WTC11 (cell line): Measurements from ENCODE around the gene HTR6. TPM values are rescaled to one million over a fixed set of nuclear protein-coding genes. Genes with fewer than 3 reads are reported as not detected.

Experiments used
- ATAC-seq: fragments of 200-7000 bp; cut with Tn5 transposase; 2 replicates; pipeline ENCODE4 v1.10.0; 2021; ENCODE audit warnings: mild to moderate bottlenecking, moderate library complexity
- CTCF ChIA-PET: fragments of 300-600 bp; sonication (Branson Sonifier 250); formaldehyde crosslinking; loops from one replicate; lab custom pipeline; 2021; ENCODE audit warnings: antibody characterized with exemption; lab: Charles Lee
- POLR2A ChIA-PET: fragments of 350-600 bp; sonication (Branson Sonifier 250); formaldehyde crosslinking; loops from one replicate; lab custom pipeline; 2021; ENCODE audit warnings: antibody characterized with exemption; lab: Charles Lee
- DNase-seq: peaks from one replicate; pipeline ENCODE4 v3.0.0; 2021; ENCODE audit warnings: low spot score
- H3K27ac Mint-ChIP-seq: 2 replicates; pipeline ENCODE4 v1.8.0; 2021; ENCODE audit warnings: mixed read lengths
- H3K27me3 Mint-ChIP-seq: 2 replicates; pipeline ENCODE4 v1.8.0; 2021; ENCODE audit warnings: low read depth, mild to moderate bottlenecking, moderate library complexity, mixed read lengths
- H3K36me3 Mint-ChIP-seq: 2 replicates; pipeline ENCODE4 v1.8.0; 2021; ENCODE audit warnings: mixed read lengths
- H3K4me1 Mint-ChIP-seq: 2 replicates; pipeline ENCODE4 v1.8.0; 2022; ENCODE audit warnings: mixed read lengths
- H3K4me3 Mint-ChIP-seq: 2 replicates; pipeline ENCODE4 v1.8.0; 2021; ENCODE audit warnings: mild to moderate bottlenecking, moderate library complexity, mixed read lengths
- H3K9me3 Mint-ChIP-seq: 2 replicates; pipeline ENCODE4 v1.8.0; 2021; ENCODE audit warnings: mixed read lengths
- AR ChIP-seq: fragments of 250-450 bp; sonication (Bioruptor Pico); IDR thresholded peaks from 2 replicates; pipeline ENCODE4 v1.9.0; 2021; ENCODE audit warnings: mild to moderate bottlenecking
- CREB1 ChIP-seq: sonication (generic); formaldehyde crosslinking; IDR thresholded peaks from 2 replicates; pipeline ENCODE4 v1.8.0; 2023; ENCODE audit warnings: mild to moderate bottlenecking, missing genetic modification reagents
- CTCF ChIP-seq: fragments of 200-600 bp; IDR thresholded peaks from 2 replicates; pipeline ENCODE4 v1.8.0; 2022; ENCODE audit warnings: antibody characterized with exemption
- EMX1 ChIP-seq: fragments of 250-450 bp; sonication (Bioruptor Pico); IDR thresholded peaks from 2 replicates; pipeline ENCODE4 v1.8.0; 2021; ENCODE audit warnings: mild to moderate bottlenecking
- GABPB1 ChIP-seq: sonication (generic); formaldehyde crosslinking; IDR thresholded peaks from 2 replicates; pipeline ENCODE4 v1.8.1; 2023; ENCODE audit warnings: mild to moderate bottlenecking, missing genetic modification reagents
- HMGA2 ChIP-seq: fragments of 250-450 bp; sonication (Bioruptor Pico); IDR thresholded peaks from 2 replicates; pipeline ENCODE4 v1.4.0; 2021; ENCODE audit warnings: mild to moderate bottlenecking, moderate library complexity
- HMGXB4 ChIP-seq: sonication (generic); formaldehyde crosslinking; IDR thresholded peaks from 2 replicates; pipeline ENCODE4 v1.8.1; 2023; ENCODE audit warnings: mild to moderate bottlenecking, moderate library complexity, missing genetic modification reagents
- JUN ChIP-seq: sonication (generic); formaldehyde crosslinking; IDR thresholded peaks from 2 replicates; pipeline ENCODE4 v1.8.0; 2023; ENCODE audit warnings: mild to moderate bottlenecking, missing genetic modification reagents
- NFYB ChIP-seq: sonication (generic); formaldehyde crosslinking; conservative IDR thresholded peaks from 2 replicates; pipeline ENCODE4 v1.8.0; 2022; ENCODE audit warnings: low read depth, missing genetic modification reagents
- OVOL2 ChIP-seq: fragments of 250-450 bp; sonication (Bioruptor Pico); IDR thresholded peaks from 2 replicates; pipeline ENCODE4 v1.9.0; 2021; ENCODE audit warnings: mild to moderate bottlenecking, borderline replicate concordance
- RELA ChIP-seq: sonication (generic); formaldehyde crosslinking; IDR thresholded peaks from 2 replicates; pipeline ENCODE4 v1.8.1; 2022; ENCODE audit warnings: missing genetic modification reagents, mild to moderate bottlenecking, borderline replicate concordance
- SMAD3 ChIP-seq: sonication (generic); formaldehyde crosslinking; IDR thresholded peaks from 2 replicates; pipeline ENCODE4 v1.8.0; 2022; ENCODE audit warnings: missing genetic modification reagents, mild to moderate bottlenecking, borderline replicate concordance
- SP1 ChIP-seq: sonication (generic); formaldehyde crosslinking; conservative IDR thresholded peaks from 2 replicates; pipeline ENCODE4 v1.8.1; 2022; ENCODE audit warnings: missing genetic modification reagents
- TEAD1 ChIP-seq: sonication (generic); formaldehyde crosslinking; IDR thresholded peaks from 2 replicates; pipeline ENCODE4 v1.8.0; 2022; ENCODE audit warnings: mild to moderate bottlenecking, missing genetic modification reagents
- USF2 ChIP-seq: sonication (generic); formaldehyde crosslinking; IDR thresholded peaks from 2 replicates; pipeline ENCODE4 v1.8.1; 2023; ENCODE audit warnings: mild to moderate bottlenecking, missing genetic modification reagents, moderate library complexity
- ZBTB43 ChIP-seq: sonication (generic); formaldehyde crosslinking; IDR thresholded peaks from 2 replicates; pipeline ENCODE4 v1.8.1; 2023; ENCODE audit warnings: mild to moderate bottlenecking, missing genetic modification reagents
- ZNF263 ChIP-seq: sonication (generic); formaldehyde crosslinking; IDR thresholded peaks from 2 replicates; pipeline ENCODE4 v1.8.1; 2022; ENCODE audit warnings: low read depth, mild to moderate bottlenecking, moderate library complexity, missing genetic modification reagents
- ZNF396 ChIP-seq: fragments of 250-450 bp; sonication (Bioruptor Pico); IDR thresholded peaks from 2 replicates; pipeline ENCODE4 v1.8.0; 2021; ENCODE audit warnings: mild to moderate bottlenecking, moderate library complexity, borderline replicate concordance
- ZNF532 ChIP-seq: fragments of 250-450 bp; sonication (Bioruptor Pico); IDR thresholded peaks from 2 replicates; pipeline ENCODE4 v1.9.0; 2021; ENCODE audit warnings: mild to moderate bottlenecking, borderline replicate concordance
- ZNF671 ChIP-seq: fragments of 250-450 bp; sonication (Bioruptor Pico); IDR thresholded peaks from 2 replicates; pipeline ENCODE4 v1.8.0; 2021; ENCODE audit warnings: mild to moderate bottlenecking
- total RNA-seq: library from RNA; stranded (reverse); gene quantifications from 3 replicates; pipeline ENCODE4 v1.2.3, GENCODE V29; 2021

Gene HTR6
- total RNA-seq, 1 experiment from 2014 or later, result 0.90 TPM

GRCh38 chr1:19715334-19716203 is 50.9 kb downstream of the HTR6 start:
- Mint-ChIP-seq H3K27me3 (no peaks in the 10 kb centered on the region; the same call in 1 of the 2 replicates), H3K36me3 (no peaks in the 10 kb centered on the region), H3K4me1 (peaks cover 15% of the 10 kb centered on the region), H3K27ac (no peak overlapping the region; the same call in 1 of the 2 replicates), H3K4me3 (peak overlapping the region; percentile 15; the same call in 1 of the 2 replicates), H3K9me3 (no peaks in the 10 kb centered on the region)
- POLR2A ChIA-PET, result interaction anchor here (0.9 to 1.7 kb wide), 2 partner anchors 11 to 55 kb away, joined by 3 to 5 read pairs; no protein-coding TSS in a partner anchor
- ATAC-seq, result peak; percentile 97
- CTCF ChIA-PET, result interaction anchor here (0.5 to 3.1 kb wide), 51 partner anchors 9 to 808 kb away, joined by 3 to 82 read pairs (median 4); partner anchors contain the start of gene OTUD3
- peak; percentile 99 for DNase-seq
- TF ChIP-seq HMGXB4 (CRISPR knock-in tag), result peak; percentile 62; the same call in 1 of the 2 replicates
- TF ChIP-seq NFYB, result 0 out of 2 replicates have a peak, but pooled peaks have one; percentile 39
- TF ChIP-seq CREB1, result no peak
- peak; percentile 74 for TF ChIP-seq CTCF
- TF ChIP-seq GABPB1, result no peak
- peak; percentile 63 for TF ChIP-seq SP1 (CRISPR knock-in tag)
- TF ChIP-seq HMGA2 (CRISPR knock-in tag), result peak; percentile 88
- no peak for TF ChIP-seq AR (CRISPR knock-in tag)

GRCh38 chr1:19717467-19717866 is 52.8 kb downstream of the HTR6 start:
- ATAC-seq (no peak), DNase-seq (no peak)
- H3K27me3 Mint-ChIP-seq, result no peaks in the 10 kb centered on the region
- CTCF ChIA-PET, result no interaction called here
- H3K36me3 Mint-ChIP-seq, result no peaks in the 10 kb centered on the region
- no peak overlapping the region for H3K4me3 Mint-ChIP-seq
- H3K4me1 Mint-ChIP-seq, result peaks cover 27% of the 10 kb centered on the region
- POLR2A ChIA-PET, result no interaction called here
- H3K9me3 Mint-ChIP-seq, result no peaks in the 10 kb centered on the region
- H3K27ac Mint-ChIP-seq, result no peak overlapping the region
- TF ChIP-seq ZNF532 (CRISPR knock-in tag) (no peak), ZNF396 (CRISPR knock-in tag) (no peak), CREB1 (no peak), RELA (no peak), ZBTB43 (CRISPR knock-in tag) (no peak), JUN (CRISPR knock-in tag) (no peak), ZNF263 (CRISPR knock-in tag) (no peak), OVOL2 (CRISPR knock-in tag) (no peak), EMX1 (CRISPR knock-in tag) (no peak), SP1 (CRISPR knock-in tag) (no peak), TEAD1 (CRISPR knock-in tag) (no peak), ZNF671 (CRISPR knock-in tag) (no peak), USF2 (CRISPR knock-in tag) (no peak), SMAD3 (CRISPR knock-in tag) (no peak)
